ENCODE results near the gene RMND5A. TPM values are rescaled to one million over a fixed set of nuclear protein-coding genes. Genes with fewer than 3 reads are reported as not detected.
A peak's percentile ranks its signal among the peaks of the same experiment; 100 is the strongest.
"Not testable (repeated sequence)": the region's sequence is repeated elsewhere in the genome, so short reads cannot be mapped to it uniquely, and the experiment has no call there.

The RMND5A gene
- polyA plus RNA-seq, 5 donors: 40.9 to 55.3 (median 52.7) TPM

DNA sequence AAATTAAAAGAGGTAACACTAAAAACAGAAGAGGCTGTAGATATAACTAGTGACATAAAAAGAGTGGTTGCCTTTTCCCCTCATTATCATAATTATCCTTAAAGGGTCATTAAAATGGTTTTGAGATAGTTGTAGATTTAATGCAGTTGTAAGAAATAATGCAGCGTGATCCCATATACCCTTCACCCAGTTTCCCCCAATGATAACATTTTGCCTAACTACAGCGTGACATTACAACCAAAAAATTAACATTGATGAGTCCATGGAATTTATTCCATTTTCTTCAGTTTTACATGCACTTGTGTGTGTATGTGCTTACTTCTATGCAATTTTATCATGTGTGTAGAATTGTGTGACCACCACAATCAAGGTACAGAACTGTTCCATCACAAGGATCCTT, 13.2 kb upstream of the RMND5A start:
- no peak for DNase-seq

DNA sequence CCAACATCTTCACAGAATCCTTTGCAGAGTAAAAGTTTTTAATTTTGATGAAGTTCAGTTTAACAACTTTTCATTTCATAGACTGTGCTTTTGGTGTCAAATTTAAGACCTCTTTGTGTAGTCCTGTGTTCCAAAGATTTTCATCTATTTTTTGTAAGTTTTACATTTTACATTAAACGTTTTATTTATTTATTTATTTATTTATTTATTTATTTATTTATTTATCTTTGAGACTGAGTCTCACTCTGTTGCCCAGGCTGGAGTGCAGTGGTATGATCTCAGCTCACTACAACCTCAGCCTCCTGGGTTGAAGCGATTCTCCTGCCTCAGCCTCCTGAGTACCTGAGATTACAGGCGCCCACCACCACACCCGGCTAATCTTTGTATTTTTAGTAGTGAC, 12.0 kb upstream of the RMND5A start:
- DNase-seq: not testable (repeated sequence)

DNA sequence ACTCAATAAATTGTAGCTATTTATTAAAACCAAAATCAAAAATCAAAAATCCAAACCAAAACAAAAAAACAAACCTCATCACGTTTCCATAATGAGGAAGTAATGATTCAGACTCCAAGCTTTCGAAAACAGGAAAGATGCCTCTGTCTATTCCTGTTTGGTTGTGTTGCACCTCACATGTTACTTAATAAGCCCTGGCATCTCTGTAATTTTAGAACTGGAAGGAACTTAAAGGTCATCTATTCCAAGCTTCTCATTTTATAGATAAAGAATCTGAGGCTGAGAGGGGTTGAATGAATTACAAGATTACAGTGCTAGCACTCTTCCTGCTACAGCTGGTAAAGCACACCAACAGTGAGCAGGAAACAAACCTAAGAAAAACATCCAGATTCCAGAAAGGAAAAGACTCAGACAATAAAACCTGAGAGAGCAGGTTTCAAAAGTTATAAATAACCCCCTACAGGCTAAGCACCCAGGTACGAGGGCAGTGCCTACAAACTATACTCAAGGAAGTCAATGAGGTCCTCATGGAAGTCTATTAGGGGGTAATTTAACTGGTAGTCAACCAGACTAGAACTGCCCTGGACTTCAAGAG, 5.4 kb upstream of the RMND5A start:
- not testable (repeated sequence) for DNase-seq

DNA sequence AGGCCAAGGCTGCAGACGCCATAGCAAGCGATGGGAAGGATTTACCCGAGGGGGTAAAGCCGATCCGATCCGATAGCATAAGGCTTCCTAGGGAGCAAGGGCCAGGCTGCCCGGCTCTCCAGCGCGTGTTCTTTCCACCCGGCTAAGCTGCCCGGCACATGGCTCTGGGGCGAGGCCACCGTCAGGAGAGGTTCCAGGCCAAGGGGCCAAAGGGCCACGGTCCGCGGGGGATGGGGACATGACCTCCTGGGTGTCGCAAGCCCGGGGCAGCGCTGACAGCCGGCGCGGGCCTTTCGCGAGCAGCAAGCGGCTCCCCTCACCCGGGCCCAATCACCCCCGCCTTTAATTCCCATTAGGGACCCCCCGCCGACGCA, 841 bp upstream of the RMND5A start:
- DNase-seq: not testable (repeated sequence)

DNA sequence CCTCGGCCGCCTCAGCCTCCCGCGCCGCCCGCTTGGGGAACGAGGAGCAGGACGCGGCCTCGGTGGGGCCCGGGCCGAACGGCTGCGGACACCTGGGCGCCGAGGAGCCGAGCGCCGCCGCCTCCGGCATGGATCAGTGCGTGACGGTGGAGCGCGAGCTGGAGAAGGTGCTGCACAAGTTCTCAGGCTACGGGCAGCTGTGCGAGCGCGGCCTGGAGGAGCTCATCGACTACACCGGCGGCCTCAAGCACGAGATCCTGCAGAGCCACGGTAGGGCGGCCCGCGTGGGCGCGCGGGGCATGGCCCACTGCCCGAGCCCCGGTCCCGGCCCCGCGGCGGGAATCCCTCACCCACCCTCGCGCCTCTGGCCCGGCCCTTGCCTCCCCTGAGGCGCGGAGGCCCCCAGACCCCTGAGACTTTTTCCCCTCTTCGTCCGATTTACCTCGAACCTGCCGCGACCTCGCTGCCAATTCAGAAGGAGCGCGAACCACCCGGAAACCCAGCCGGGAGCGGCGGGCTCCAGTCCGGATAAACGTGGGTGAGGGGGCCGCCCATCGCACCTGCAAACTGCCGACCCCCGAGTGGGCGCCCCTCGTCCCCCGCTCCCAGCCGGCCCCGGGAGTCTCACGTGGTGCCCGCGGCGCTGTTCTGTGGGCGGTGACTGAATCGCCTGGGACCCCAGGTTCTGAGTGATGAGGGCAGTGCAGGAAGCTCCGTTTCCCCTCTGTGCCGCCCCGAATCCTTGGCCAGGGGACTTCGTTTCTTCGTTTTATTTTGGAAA, 639 bp downstream of the RMND5A start:
- peak in 1 of 2 donors; percentile 16 for DNase-seq

DNA sequence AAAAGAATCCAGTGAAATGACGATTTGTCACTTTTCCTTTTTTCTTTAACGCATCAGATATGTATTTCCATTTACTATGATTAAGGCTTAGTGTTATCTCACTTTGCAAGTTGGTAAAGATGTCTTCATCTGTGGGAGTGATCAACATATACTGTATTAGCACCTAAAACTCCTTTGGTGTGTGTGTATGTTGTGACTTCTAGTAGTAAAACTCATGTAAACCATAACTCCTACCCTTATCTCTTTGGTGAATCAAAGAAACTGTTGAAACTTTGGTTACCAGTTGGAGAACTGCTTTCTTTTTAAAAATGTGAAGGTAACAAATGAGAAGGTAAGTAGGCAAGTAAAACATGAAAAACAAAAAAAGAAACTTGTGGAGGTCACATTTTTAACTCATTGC, 5.6 kb downstream of the RMND5A start:
- DNase-seq: not testable (repeated sequence)

DNA sequence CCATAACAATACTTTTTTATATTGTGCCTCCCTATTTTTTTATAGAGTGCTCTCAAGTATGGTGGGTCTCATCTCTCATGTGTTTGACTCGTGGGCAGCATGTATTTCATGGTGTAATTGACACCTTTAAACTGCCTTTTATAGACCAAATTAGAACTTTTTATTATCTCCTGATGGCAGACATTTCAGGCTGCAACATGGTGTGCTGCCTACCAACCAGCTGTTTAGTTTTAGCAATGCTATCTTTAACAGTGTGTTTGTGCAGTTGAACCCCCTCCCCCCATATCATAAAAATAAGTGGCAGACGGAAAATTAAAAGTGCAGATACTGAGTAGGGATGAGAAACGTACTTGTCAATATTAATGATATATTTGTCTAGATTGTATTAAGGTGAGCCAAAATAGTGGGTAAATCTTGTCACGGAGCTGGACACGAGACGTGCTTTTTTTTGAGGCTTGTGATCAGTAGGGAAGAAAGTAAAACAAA, 12.0 kb downstream of the RMND5A start:
- DNase-seq: not testable (repeated sequence)

DNA sequence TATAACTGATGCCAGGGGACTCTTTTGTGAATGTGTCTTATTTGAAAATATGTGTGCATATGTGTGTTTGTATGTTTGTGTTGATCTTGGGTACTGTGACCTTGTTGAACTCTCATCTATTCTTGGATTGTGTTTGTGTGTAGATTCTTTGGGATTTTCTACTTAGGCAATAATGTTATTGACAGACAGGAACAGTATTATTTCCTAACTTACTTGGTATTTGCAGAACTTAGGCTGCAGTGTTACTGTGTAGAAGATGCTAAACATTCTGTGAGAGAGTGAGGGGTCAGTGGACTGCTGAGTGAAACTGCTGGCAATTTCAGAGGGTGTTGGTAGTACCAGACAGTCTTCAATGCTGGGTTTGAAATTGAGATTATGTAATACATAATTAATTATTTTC, 12.7 kb downstream of the RMND5A start:
- DNase-seq: not testable (repeated sequence)

DNA sequence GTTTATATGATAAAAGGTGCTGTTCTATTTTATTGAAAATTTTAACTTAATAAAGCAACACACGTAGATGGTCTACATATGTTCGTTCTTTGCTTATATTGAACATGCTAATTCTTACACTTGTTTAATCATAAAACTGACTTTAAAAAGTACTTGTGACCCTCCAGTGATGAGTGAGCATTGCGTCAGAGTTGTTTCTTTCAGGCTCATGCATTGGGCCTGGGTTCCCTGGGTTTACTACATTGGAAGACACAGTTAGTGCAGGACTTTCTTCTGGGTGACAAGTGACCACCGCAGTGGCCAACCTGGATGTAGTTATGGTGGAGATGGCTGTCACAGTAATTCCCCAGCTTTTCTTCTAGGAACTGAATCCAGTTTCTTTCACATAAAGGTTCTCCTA, 13.4 kb downstream of the RMND5A start:
- DNase-seq: not testable (repeated sequence)

DNA sequence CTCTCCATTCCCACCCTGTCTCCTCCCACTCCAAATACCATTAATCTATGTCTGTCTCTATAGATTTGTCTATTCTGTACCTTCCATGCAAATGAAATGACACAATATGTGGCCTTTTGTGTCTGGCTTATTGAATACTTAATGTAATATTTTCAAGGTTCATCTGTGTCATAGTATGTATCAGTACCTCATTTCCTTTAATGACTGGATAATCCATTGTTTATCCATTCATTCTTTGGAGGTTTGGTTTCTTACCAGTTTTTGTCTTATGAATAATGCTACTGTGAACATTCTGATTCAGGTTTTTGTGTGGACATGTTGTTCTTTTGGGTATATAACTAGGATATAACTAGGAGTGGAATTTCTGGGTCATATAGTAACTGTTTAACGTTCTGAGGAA, 14.8 kb downstream of the RMND5A start:
- not testable (repeated sequence) for DNase-seq

DNA sequence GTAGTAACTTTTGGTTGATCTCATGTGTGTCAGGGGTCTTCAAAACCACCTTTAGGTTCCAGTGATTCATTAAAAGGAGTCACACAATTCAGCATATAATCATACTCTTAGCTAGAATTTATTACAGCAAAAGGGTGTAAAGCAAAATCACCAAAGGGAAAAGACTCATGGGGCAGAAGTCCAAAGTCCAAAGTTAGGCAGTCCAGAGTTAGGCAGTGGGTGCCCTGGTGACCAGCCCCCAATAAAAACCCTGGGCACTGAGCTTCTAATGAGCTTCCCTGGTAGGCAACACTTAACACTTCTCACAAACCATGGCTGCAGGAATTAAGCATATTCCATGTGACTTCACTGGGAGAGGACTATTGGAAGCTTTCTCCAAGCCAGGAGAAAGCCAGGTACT, 19.4 kb downstream of the RMND5A start:
- not testable (repeated sequence) for DNase-seq

DNA sequence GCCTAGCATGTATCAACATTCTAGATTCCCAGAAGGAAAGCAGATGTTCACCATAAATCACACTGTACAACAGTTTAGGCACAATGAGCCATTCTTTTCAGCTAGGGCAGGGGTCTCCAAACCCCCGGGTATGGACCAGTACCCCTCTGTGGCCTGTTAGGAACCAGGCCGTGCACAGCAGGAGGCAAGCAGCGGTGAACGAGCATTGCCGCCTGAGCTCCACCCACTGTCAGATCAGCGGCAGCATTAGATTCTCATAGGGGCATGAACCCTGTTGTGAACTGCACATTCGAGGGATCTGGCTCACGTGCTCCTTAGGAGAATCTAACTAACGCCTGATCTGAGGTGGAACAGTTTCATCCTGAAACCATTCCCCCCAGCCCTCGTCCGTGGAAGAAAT, 19.8 kb downstream of the RMND5A start:
- DNase-seq: not testable (repeated sequence)

DNA sequence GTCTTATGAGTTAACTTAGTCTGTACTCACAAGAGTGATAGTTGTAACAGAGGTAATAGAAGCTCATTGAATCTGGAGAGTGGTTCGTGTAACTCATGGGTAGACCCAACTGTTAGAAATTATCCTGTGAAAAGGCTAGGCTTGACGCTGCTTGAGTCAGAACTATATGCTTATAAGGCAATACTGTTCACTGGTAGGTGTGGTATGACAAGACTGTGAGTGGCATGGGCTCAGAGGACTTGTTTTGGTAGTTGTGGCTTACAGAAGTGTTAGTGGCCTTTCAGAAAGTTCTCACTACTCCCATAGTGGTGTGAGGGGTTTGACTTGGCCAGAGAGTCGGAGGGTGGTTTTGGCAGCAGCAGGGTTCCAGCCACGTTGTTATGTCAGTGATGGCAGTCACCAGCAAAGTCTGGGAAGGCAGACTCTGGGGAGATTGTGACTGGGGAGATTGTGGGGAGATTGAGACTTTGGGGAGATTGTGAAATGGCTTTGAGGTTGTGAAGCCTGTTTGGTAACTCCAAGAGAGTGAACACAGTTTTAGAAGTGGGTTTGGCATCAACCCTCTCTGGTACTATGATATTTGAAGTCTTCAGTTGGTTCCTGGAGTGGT, 21.9 kb downstream of the RMND5A start:
- DNase-seq: not testable (repeated sequence)

DNA sequence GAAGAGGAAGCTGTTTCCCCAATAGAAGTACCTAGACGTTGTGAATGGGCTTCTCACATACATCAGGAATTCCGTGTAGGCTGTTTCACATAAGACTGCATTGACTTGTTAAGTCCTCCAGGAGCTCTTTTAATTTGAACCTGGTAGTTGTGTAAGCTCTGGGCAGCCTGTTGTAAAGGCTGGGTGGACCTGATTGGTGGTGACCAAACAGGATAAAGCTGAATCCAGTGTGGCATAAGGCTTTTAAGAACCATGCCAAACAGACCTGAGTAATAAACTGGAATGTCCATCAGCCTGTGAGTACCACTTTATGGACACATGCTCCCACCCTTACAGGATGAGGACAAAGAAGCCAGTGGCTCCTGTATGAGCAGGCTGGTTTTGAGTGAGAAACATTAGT, 24.1 kb downstream of the RMND5A start:
- DNase-seq: no peak

DNA sequence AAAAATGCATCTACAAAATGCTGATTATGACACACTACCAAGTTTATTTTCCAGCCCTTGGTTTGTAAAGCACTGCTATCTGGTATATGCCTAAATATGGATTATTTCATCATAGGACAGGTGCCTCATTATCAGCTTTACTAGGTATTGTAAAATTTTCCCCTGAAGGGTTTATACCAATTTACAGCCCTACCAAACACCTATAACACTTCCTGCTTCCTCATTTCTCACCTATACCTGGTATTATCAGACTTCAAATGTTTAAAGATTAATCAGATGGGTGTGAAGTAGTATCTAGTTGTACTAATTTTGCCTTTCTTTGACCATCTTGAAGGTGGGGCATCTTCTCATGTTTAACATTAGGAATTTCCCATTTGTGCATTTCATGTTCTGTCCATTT, 26.8 kb downstream of the RMND5A start:
- DNase-seq: no peak

DNA sequence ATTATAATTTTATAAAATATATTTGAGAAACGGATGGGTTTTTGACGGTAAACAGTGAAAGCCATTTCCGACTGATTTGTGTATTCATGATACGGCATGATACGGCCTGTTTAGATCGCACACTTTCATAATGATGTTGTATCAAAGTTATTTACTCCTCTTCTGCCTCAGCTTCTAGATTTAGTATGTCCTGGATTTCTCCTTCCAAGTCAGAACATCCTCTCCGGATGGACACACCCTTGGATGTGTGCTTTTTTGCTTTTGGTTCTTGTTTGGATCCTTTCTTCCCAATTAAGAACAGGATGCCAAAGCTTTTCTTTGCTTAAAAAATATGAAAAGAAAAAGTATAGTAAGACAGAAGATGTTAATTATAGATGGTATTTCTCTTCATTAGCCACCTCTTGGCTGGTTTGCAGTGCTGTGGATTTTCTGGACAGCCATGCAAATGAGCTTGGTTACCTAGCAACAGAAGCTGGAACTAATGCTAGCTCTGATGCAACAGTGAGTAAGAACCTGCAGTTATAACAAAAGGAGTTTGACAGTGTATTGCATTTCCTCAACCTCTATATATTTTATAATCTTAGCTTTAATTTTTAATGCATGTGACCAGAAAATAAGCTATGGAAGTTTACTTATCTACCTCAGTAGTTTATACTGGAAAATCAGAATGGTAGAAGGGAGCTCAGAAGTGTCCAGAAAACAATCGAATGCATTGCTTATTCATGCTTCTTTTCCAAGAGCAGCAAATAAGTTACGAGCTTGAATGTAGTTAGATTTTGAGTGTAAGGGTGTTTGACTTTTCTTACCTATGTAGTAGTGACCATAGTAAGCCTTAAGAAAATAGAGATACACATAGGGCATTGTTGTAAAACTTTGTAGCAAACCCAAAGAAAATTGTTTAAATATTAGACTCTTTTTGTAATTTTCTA, 27.9 kb downstream of the RMND5A start:
- peak in 1 of 2 donors; percentile 9 for DNase-seq

DNA sequence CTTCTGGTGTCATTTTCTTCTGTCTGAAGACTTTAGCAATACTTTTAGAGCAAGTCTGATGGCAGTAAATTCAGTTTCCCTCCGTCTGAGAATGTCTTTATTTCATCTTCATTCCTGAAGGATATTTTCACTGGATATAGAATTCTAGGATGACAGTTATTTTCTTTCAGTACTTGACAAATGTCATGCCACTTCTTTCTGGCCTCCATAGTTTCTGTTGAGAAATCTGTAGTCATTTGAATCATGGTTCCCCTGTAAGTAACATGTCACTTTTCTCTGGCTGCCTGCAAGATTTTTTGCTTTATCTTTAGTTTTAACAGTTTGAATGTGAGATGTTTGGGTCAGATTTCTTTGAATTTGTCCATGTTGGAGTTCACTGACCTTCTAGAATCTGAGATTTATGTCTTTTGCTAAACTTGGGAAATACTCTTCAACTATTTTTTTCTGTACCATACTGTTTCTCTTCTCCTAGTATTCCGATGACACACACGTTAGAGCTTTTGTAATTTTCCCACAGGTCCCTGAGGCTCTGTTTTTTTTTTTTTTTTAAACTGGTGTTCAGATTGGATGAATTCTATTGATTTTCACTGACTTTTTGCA, 30.2 kb downstream of the RMND5A start:
- DNase-seq: no peak

DNA sequence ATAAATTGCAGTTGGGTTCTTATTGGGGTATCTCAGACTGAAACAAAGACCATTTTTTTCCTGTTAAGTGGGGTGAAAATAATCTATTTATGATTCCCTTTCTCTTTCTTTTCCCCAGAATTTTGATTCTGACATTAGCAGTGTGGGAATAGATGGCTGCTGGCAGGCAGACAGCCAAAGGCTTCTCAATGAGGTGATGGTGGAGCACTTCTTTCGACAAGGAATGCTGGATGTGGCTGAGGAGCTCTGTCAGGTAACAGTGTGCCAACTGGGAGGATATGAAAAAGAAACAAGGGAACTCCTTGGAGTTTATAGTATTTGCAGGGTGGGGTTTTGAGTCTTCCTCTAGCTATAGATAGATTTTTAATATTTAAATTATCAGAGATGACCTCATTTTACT, 31.7 kb downstream of the RMND5A start:
- no peak for DNase-seq

DNA sequence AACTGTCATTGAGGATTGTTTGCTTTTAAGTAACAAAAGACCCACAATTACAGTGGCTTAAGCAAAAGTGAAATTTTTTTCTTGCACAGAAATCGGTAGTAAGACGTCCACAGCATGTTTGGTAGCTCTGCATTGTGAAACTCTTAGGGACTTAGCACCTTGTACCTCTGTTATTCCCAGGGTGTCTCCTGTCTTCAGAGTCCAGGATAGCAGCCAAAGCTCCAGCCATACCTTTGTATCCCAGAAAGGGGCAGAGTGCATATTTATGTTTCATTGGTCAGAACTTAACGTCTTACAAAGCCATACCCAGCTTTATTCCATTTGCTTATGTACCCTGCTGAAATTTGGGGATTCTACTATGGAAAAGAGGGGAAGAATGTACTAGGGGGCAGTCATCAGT, 32.8 kb downstream of the RMND5A start:
- no peak for DNase-seq

DNA sequence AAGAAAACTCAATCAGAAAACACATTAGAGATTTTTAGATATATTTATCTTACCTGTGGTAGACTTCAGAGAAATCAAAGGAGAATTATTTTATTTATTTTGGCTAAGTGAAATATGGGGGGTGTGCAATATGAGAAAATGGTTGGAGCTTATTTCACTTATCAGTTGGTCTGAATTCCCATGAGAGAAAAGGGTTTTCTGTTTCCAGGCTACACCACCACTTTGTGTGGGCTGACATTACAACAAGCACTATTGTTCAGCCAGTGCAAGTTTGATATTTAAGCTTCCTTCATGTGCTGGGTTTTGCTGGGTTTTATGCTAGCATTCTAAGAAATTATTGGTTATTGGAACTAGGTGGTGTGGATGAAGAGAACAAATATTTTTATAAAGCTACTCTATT, 33.5 kb downstream of the RMND5A start:
- DNase-seq: no peak

DNA sequence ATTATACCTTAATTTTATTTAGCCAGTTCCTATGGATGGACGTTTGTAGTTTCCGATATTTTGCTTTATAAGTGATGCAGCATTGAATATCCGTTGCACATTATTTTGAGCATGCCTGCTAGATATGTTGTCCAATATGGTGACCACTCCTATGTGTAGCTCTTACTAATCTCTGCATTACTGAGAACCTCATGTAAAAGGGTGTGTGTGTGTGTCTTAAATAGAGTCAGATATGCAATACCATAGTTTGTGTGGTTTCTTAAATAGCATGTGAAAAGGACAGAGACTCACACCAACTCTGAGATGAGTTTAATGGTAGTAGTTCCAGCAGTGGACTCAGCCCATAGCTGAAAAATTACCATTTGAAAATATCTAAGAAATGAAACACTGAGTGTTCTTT, 38.3 kb downstream of the RMND5A start:
- no peak for DNase-seq
